Measurements from ENCODE around the gene TELO2.

GRCh38 chr16:1469693-1470201 is 23.4 kb upstream of the TELO2 start:
- TF ChIP-seq POLR2A (IDR thresholded peaks at IDR 0.05) (no peak), CTCF (IDR thresholded peaks at IDR 0.05 in 8 of 11, conservative IDR thresholded peaks at IDR 0.05 in 3 of 11) (no peak), POLR2AphosphoS5 (IDR thresholded peaks at IDR 0.05) (peak in 2 of 3 donors; percentile 44 to 70)
